GM23248 (cell line): ENCODE data around the gene AMPH.

ENCODE experiments used
- EZH2 ChIP-seq: fragments of 200-600 bp; sonication (generic); IDR thresholded peaks from 2 replicates; pipeline ENCODE4 v1.6.1; 2018; ENCODE audit warnings: antibody characterized with exemption, mild to moderate bottlenecking; ENCODE audit not compliant: insufficient read depth, poor library complexity, severe bottlenecking
- EZH2phosphoT487 ChIP-seq: fragments of 200-600 bp; sonication (generic); IDR thresholded peaks from 2 replicates; pipeline ENCODE4 v1.6.1; 2018; ENCODE audit warnings: antibody characterized with exemption, moderate library complexity, mild to moderate bottlenecking, low read depth; ENCODE audit not compliant: insufficient read depth

GRCh38 chr7:38391751-38392150 is 239.4 kb downstream of the AMPH start:
- TF ChIP-seq EZH2phosphoT487, result no peak
- no peak for TF ChIP-seq EZH2
